ENCODE results near the gene CHDH.

The CHDH gene

GRCh38 chr3:53846851-53847155, 584 bp upstream of the CHDH start:
- no peak for DNase-seq

GRCh38 chr3:53845881-53846133, 412 bp downstream of the CHDH start:
- no peak for DNase-seq

- no peak for DNase-seq
Measured at GRCh38 chr3:53845103-53845880, 927 bp downstream of the CHDH start.

GRCh38 chr3:53844262-53845102, 1.7 kb downstream of the CHDH start:
- DNase-seq, result no peak

- DNase-seq, result no peak
Measured at GRCh38 chr3:53843195-53844177, 2.7 kb downstream of the CHDH start.

- no peak for DNase-seq
Measured at GRCh38 chr3:53842436-53843194, 3.6 kb downstream of the CHDH start.

GRCh38 chr3:53841296-53841695, 4.9 kb downstream of the CHDH start:
- no peak for DNase-seq

GRCh38 chr3:53837331-53837730, 8.9 kb downstream of the CHDH start:
- DNase-seq, result no peak

GRCh38 chr3:53836084-53836872, 9.9 kb downstream of the CHDH start:
- no peak for DNase-seq

GRCh38 chr3:53835257-53835656, 11.0 kb downstream of the CHDH start:
- DNase-seq, result no peak

- DNase-seq, result no peak
Measured at GRCh38 chr3:53834429-53835095, 11.7 kb downstream of the CHDH start.

GRCh38 chr3:53833700-53834099, 12.5 kb downstream of the CHDH start:
- no peak for DNase-seq

GRCh38 chr3:53833053-53833645, 13.1 kb downstream of the CHDH start:
- DNase-seq, result no peak

- DNase-seq, result no peak
Measured at GRCh38 chr3:53830944-53831343, 15.3 kb downstream of the CHDH start.

- DNase-seq, result no peak
Measured at GRCh38 chr3:53829605-53830004, 16.6 kb downstream of the CHDH start.

GRCh38 chr3:53828581-53828980, 17.6 kb downstream of the CHDH start:
- DNase-seq, result no peak

GRCh38 chr3:53826048-53826447, 20.2 kb downstream of the CHDH start:
- DNase-seq, result no peak

GRCh38 chr3:53824795-53825194, 21.4 kb downstream of the CHDH start:
- no peak for DNase-seq

GRCh38 chr3:53823956-53824657, 22.1 kb downstream of the CHDH start:
- DNase-seq, result no peak

Data from activated gamma-delta T cell (primary cell).